Measurements from ENCODE around the gene MICU1. TPM values are rescaled to one million over a fixed set of nuclear protein-coding genes. Genes with fewer than 3 reads are reported as not detected.
A peak's percentile ranks its signal among the peaks of the same experiment; 100 is the strongest.

The MICU1 gene
- total and polyA plus RNA-seq, 4 donors = 53.1 to 86.9 (median 73.8) TPM

DNA sequence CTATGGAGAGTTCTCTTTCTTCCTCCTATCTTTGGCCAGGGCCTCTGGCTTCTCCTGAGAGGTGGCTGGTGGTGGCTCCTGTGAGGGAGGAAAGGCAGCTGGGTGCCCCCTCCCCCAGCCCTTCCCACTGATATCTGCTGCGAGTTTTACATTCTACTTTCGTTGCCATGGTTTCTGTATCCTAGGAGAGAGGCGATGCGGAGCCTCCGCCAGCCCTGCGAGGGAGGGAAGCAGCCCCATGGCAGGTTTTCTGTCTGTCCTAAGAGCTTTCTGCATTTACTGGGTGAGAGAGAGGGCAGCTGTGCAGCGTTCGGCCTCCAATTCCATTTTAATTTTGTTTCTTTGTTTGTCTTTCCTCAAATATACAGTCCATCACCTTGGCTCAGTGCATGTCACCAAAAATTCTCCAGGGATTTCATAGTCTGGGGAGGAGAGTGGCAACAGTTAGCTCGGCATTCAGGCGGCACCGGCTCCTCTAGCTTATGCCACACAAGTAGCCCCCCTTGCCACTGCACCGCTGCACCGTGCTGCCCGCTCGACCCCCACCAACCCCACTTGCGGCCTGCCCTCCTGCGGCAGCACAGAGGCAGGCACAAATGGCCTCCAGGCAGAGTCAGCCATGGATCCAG lies 291.6 kb downstream of the MICU1 start:
- no peaks in the 10 kb centered on the region for H3K27me3 ChIP-seq (ENCODE audit: control insufficient read depth, insufficient read depth, low read length)
- H3K9me3 ChIP-seq (ENCODE audit: control insufficient read depth, insufficient read depth, low read length) = no peaks in the 10 kb centered on the region
- H3K4me1 ChIP-seq (ENCODE audit: control insufficient read depth, insufficient read depth, low read length) = peaks cover 72% of the 10 kb centered on the region
- peak overlapping the region; percentile 87 for H3K27ac ChIP-seq (ENCODE audit: low read depth, low read length)
- H3K4me3 ChIP-seq (ENCODE audit: low read depth, low read length) = no peak overlapping the region
- peaks cover 53% of the 10 kb centered on the region for H3K36me3 ChIP-seq (ENCODE audit: control insufficient read depth, insufficient read depth, low read length)
- DNase-seq (ENCODE audit: low read depth in 4 of 6, low spot score in 6 of 6) = peak in 4 of 6 donors; percentile 85 to 98 (median 92)
- 10% methylated on average over 8 of the region's 17 CpGs for WGBS (ENCODE audit: insufficient coverage)

- WGBS (ENCODE audit: insufficient coverage) = 79% methylated on average over 11 of the region's 19 CpGs
- Histone ChIP-seq H3K9me3 (ENCODE audit: control insufficient read depth, insufficient read depth, low read length) (no peaks in the 10 kb centered on the region), H3K4me3 (ENCODE audit: low read depth, low read length) (no peak overlapping the region), H3K36me3 (ENCODE audit: control insufficient read depth, insufficient read depth, low read length) (peaks cover 49% of the 10 kb centered on the region), H3K27ac (ENCODE audit: low read depth, low read length) (peak overlapping the region; percentile 87), H3K4me1 (ENCODE audit: control insufficient read depth, insufficient read depth, low read length) (peaks cover 81% of the 10 kb centered on the region), H3K27me3 (ENCODE audit: control insufficient read depth, insufficient read depth, low read length) (no peaks in the 10 kb centered on the region)
- no peak for DNase-seq (ENCODE audit: low read depth in 4 of 6, low spot score in 6 of 6)
Observed at GRCh38 chr10:72333112-72334015, 292.5 kb downstream of the MICU1 start.

DNA sequence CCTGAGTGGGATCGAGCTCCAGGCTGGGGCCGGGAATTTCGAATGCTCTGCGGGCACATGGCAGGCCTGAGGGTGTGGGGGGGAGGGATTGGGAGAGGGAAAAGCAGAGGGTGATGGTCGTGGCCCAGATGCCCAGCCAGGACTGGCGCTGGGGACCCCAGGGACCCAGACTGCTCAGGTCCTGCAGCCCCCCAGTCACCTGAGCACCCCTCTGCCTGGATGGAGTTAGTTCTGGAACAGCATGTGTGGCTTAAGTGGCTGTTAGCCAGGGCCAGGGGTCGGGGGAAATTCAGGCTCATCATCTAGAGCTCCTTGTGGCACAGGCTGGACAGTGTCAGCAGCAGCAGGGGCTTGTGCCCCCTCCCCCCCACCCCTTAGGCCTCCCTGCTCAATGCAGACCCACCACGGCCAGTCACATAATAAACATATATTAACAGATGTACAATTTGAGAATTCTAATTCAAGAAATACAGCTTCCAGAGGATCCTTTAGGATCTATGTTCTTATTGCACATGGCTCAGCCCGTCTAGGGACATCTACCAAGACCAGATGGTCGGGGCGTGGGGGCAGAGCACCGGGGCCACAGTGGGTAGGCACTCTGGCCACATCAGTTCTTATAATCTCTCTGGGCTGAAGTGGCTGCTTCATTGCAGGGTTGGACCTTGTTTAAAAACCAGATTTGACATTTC lies 293.3 kb downstream of the MICU1 start:
- Histone ChIP-seq H3K27ac (ENCODE audit: low read depth, low read length) (peak overlapping the region; percentile 87), H3K4me1 (ENCODE audit: control insufficient read depth, insufficient read depth, low read length) (peaks cover 89% of the 10 kb centered on the region), H3K27me3 (ENCODE audit: control insufficient read depth, insufficient read depth, low read length) (no peaks in the 10 kb centered on the region), H3K9me3 (ENCODE audit: control insufficient read depth, insufficient read depth, low read length) (no peaks in the 10 kb centered on the region), H3K4me3 (ENCODE audit: low read depth, low read length) (no peak overlapping the region), H3K36me3 (ENCODE audit: control insufficient read depth, insufficient read depth, low read length) (peaks cover 41% of the 10 kb centered on the region)
- WGBS (ENCODE audit: insufficient coverage) = 7% methylated on average over 7 of the region's 12 CpGs
- DNase-seq (ENCODE audit: low read depth in 4 of 6, low spot score in 6 of 6) = peak in 1 of 6 donors; percentile 29

DNA sequence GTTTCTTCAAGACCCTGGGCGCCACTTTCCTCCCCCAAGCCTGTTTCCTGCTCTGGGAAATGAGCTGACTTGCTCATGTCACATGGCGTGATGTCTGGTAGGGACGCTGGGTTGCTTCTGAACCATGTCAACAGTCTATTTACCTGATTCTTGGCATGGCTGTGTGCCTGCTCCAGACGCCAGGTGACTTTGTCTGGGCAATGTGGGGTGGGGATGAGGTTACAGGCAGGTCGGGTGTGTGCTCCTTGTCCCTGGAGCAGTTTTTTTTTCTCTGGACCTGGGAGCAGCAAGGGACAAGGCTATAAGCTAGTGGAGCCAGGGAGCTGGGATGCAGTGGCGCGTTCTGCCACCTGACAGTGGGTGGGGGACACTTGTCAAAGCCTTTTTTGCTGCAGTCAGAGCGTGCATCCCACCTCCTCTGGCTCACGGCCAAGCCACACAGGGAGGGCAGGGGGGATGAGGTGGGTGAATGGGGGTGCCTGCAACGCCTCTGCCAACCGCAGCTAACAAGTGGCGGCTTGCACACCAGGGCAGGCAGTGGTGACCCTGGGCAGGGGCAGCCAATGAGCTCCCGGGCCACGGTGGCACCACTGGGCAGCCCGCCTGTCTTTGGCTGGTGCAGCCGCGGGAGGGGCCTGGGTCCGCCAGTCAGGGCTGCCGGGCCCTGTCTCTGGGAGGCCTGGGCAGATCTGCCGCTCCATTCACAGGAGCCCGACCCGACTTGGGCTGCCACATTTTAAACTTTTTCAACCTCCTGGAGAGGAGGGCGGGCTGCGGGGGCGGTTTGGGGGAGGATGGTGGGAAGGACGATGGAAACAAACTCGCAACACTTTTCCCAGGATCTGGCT lies 294.1 kb downstream of the MICU1 start:
- WGBS (ENCODE audit: insufficient coverage) = 12% methylated on average over 23 of the region's 27 CpGs
- H3K36me3 ChIP-seq (ENCODE audit: control insufficient read depth, insufficient read depth, low read length) = peaks cover 34% of the 10 kb centered on the region

GRCh38 chr10:72330069-72330426 lies 295.8 kb downstream of the MICU1 start:
- H3K9me3 ChIP-seq (ENCODE audit: control insufficient read depth, insufficient read depth, low read length) = no peaks in the 10 kb centered on the region
- no peak overlapping the region for H3K4me3 ChIP-seq (ENCODE audit: low read depth, low read length)
- peak overlapping the region; percentile 52 for H3K27ac ChIP-seq (ENCODE audit: low read depth, low read length)
- peaks cover 82% of the 10 kb centered on the region for H3K4me1 ChIP-seq (ENCODE audit: control insufficient read depth, insufficient read depth, low read length)
- no peak for DNase-seq (ENCODE audit: low read depth in 4 of 6, low spot score in 6 of 6)
- 63% methylated on average over 1 of the region's 2 CpGs for WGBS (ENCODE audit: insufficient coverage)
- no peaks in the 10 kb centered on the region for H3K27me3 ChIP-seq (ENCODE audit: control insufficient read depth, insufficient read depth, low read length)
- H3K36me3 ChIP-seq (ENCODE audit: control insufficient read depth, insufficient read depth, low read length) = peaks cover 16% of the 10 kb centered on the region

More for the DNA sequence above, 294.1 kb downstream of the MICU1 start:
- Histone ChIP-seq H3K4me1 (ENCODE audit: control insufficient read depth, insufficient read depth, low read length) (peaks cover 89% of the 10 kb centered on the region), H3K27ac (ENCODE audit: low read depth, low read length) (peak overlapping the region; percentile 87), H3K27me3 (ENCODE audit: control insufficient read depth, insufficient read depth, low read length) (no peaks in the 10 kb centered on the region), H3K9me3 (ENCODE audit: control insufficient read depth, insufficient read depth, low read length) (no peaks in the 10 kb centered on the region), H3K4me3 (ENCODE audit: low read depth, low read length) (no peak overlapping the region)
- peak in 4 of 6 donors; percentile 81 to 95 (median 89) for DNase-seq (ENCODE audit: low read depth in 4 of 6, low spot score in 6 of 6)

DNA sequence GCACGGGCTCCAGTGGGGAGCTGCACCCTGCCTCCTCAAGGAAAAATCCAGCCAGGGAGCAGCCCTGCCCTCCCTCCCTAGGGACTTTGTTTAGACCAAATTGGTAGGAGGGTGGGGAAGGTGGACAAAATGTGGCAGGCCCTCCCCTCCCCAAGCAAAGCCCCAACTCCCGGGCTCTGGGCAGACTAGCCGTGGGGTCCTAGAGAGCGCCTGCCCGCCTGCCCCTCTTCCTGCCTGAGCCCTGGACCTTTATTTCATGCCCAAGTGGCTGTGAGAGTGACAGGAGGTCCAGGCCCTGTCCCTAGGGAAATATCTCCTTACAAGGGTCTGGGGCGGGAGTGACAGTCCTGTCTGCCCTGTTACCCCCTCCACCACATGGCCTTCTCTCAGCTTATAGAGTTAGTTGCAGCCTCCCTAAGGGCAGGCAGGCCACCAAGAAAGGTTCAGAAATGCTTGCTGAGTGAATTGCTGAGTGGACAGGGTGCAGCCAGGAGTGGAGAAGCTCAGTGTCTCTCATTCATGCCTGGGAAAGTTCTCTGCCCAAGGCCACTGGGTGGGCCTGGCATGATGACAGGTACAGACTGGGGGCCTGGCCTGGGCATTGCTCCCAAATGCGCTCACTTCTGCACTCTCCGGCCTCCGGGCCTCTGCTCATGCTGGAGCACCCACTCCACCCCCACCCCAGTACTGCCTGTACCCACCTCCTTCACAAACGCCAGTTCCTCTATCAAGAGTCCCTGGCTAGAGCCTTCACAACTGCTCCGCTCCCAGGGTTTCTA lies 296.4 kb downstream of the MICU1 start:
- H3K27ac ChIP-seq (ENCODE audit: low read depth, low read length) = peak overlapping the region; percentile 78
- 74% methylated on average over 10 of the region's 11 CpGs for WGBS (ENCODE audit: insufficient coverage)
- peaks cover 82% of the 10 kb centered on the region for H3K4me1 ChIP-seq (ENCODE audit: control insufficient read depth, insufficient read depth, low read length)

GRCh38 chr10:72328829-72329204 lies 297.1 kb downstream of the MICU1 start:
- 44% methylated on average over 5 of the region's 5 CpGs for WGBS (ENCODE audit: insufficient coverage)
- H3K9me3 ChIP-seq (ENCODE audit: control insufficient read depth, insufficient read depth, low read length) = no peaks in the 10 kb centered on the region
- peaks cover 78% of the 10 kb centered on the region for H3K4me1 ChIP-seq (ENCODE audit: control insufficient read depth, insufficient read depth, low read length)

More for the DNA sequence above, 296.4 kb downstream of the MICU1 start:
- Histone ChIP-seq H3K36me3 (ENCODE audit: control insufficient read depth, insufficient read depth, low read length) (peaks cover 11% of the 10 kb centered on the region), H3K4me3 (ENCODE audit: low read depth, low read length) (no peak overlapping the region), H3K27me3 (ENCODE audit: control insufficient read depth, insufficient read depth, low read length) (no peaks in the 10 kb centered on the region), H3K9me3 (ENCODE audit: control insufficient read depth, insufficient read depth, low read length) (no peaks in the 10 kb centered on the region)
- DNase-seq (ENCODE audit: low read depth in 4 of 6, low spot score in 6 of 6) = no peak

DNA sequence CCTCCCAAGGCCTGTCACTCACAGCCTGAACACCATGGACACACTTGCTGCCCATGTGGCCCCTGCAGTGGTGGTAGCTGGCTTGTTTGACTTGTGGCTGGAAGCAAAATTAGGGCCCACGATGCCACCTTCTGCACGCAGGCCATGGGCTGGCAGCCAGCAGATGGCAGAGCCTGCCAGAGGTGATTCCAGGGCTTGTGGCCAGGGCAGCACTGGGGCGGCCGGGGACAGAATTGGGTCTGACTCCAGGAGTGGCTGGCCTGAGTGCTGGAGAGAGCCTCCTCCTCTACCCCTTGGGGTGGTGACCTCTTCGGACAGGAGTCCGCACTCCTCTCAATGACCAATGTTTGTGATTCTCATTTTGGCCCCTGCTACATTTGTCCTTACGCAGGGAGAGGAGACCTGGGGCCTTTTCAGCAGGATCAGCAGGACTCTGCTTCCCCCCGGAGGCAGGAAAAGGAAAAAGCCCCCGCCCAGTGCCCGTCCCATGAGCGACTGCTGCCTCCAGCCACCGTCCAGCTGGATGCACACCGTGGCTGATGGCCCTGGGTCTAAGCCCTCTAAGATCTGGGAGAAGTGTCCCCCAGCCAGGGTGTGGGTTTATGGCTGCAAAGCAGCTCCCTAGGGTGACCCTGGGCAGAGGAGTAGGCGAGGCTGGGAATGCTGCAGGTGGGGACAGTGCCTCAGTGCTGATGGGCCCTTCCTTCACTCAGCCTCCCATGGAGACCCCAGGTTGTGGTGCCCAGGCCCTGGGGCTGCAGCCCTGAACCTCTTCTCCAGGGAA lies 297.6 kb downstream of the MICU1 start:
- 28% methylated on average over 13 of the region's 14 CpGs for WGBS (ENCODE audit: insufficient coverage)
- Histone ChIP-seq H3K4me3 (ENCODE audit: low read depth, low read length) (no peak overlapping the region), H3K36me3 (ENCODE audit: control insufficient read depth, insufficient read depth, low read length) (peaks cover 4% of the 10 kb centered on the region), H3K9me3 (ENCODE audit: control insufficient read depth, insufficient read depth, low read length) (no peaks in the 10 kb centered on the region), H3K27ac (ENCODE audit: low read depth, low read length) (peak overlapping the region; percentile 78), H3K27me3 (ENCODE audit: control insufficient read depth, insufficient read depth, low read length) (no peaks in the 10 kb centered on the region), H3K4me1 (ENCODE audit: control insufficient read depth, insufficient read depth, low read length) (peaks cover 74% of the 10 kb centered on the region)
- peak in 2 of 6 donors; percentile 67 to 76 for DNase-seq (ENCODE audit: low read depth in 4 of 6, low spot score in 6 of 6)

More at GRCh38 chr10:72328829-72329204, 297.1 kb downstream of the MICU1 start:
- H3K27me3 ChIP-seq (ENCODE audit: control insufficient read depth, insufficient read depth, low read length) = no peaks in the 10 kb centered on the region
- no peak for DNase-seq (ENCODE audit: low read depth in 4 of 6, low spot score in 6 of 6)
- H3K27ac ChIP-seq (ENCODE audit: low read depth, low read length) = peak overlapping the region; percentile 78
- H3K36me3 ChIP-seq (ENCODE audit: control insufficient read depth, insufficient read depth, low read length) = peaks cover 10% of the 10 kb centered on the region
- H3K4me3 ChIP-seq (ENCODE audit: low read depth, low read length) = no peak overlapping the region

Measured in spinal cord (tissue), 10 donors.